ENCODE data around the gene BTF3L4. TPM values are rescaled to one million over a fixed set of nuclear protein-coding genes. Genes with fewer than 3 reads are reported as not detected.
A peak's percentile ranks its signal among the peaks of the same experiment; 100 is the strongest.

BTF3L4 gene
- total RNA-seq = 10 to 100 TPM; 15.6 to 42.1 (median 22.7) TPM

GRCh38 chr1:52056163-52056936 is at the start of gene BTF3L4:
BTF3L4 (plus strand) TSS chr1:52056295; CDS start chr1:52059848, 3,553 bp downstream.
- Histone ChIP-seq H3K9me3 (no peaks in the 10 kb centered on the region), H3K27me3 (no peaks in the 10 kb centered on the region), H3K27ac (peak within 1 kb of the TSS; percentile 86 to 94 (median 88)), H3K4me3 (peak within 1 kb of the TSS; percentile 71 to 94 (median 90)), H3K36me3 (peaks cover 0 to 24% (median 0%) of the 10 kb centered on the region in 3 donors), H3K4me1 (peaks cover 0 to 33% (median 12%) of the 10 kb centered on the region in 4 donors)
- TF ChIP-seq CTCF (IDR thresholded peaks at IDR 0.05) (no peak), POLR2A (IDR thresholded peaks at IDR 0.05) (peak; percentile 38 to 61)
- peak; percentile 96 to 99 (median 98) for DNase-seq

DNA sequence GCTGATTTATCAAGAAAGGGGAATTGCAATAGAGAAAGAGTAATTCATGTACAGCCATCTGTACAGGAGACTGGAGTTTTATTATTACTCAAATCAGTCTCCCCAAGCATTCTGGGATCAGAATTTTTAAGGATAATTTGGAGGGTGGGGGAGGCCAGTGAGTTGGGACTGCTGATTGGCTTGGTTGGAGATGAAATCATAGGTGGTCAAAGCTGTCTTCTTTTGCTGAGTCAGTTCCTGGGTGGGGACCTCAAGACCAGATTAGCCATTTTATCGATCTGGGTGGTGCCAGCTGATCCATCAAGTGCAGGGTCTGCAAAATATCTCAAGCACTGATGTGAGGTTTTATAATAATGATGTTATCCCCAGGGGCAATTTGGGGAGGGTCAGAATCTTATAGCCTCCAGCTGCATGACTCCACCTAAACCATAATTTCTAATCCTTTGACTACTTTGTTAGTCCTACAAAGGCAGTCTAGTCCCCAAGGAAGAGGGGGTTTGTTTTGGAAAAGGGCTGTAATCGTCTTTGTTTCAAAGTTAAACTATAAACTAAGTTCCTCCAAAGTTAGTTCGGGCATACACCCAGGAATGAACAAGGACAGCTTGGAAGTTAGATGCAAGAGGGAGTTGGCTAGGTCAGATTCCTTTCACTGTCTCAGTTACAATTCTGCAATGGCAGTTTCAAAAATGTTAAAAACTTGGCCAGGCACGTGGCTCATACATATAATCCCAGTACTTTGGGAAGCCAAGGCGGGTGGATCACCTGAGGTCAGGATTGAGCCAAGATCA is 48.7 kb upstream of the BTF3L4 start:
- Histone ChIP-seq H3K27ac (no peak overlapping the region), H3K27me3 (no peaks in the 10 kb centered on the region), H3K9me3 (no peaks in the 10 kb centered on the region), H3K36me3 (no peaks in the 10 kb centered on the region), H3K4me3 (no peak overlapping the region), H3K4me1 (peaks cover 0 to 7% (median 0%) of the 10 kb centered on the region in 4 donors)
- no peak for DNase-seq
- TF ChIP-seq CTCF (IDR thresholded peaks at IDR 0.05) (no peak), POLR2A (IDR thresholded peaks at IDR 0.05) (no peak)

DNA sequence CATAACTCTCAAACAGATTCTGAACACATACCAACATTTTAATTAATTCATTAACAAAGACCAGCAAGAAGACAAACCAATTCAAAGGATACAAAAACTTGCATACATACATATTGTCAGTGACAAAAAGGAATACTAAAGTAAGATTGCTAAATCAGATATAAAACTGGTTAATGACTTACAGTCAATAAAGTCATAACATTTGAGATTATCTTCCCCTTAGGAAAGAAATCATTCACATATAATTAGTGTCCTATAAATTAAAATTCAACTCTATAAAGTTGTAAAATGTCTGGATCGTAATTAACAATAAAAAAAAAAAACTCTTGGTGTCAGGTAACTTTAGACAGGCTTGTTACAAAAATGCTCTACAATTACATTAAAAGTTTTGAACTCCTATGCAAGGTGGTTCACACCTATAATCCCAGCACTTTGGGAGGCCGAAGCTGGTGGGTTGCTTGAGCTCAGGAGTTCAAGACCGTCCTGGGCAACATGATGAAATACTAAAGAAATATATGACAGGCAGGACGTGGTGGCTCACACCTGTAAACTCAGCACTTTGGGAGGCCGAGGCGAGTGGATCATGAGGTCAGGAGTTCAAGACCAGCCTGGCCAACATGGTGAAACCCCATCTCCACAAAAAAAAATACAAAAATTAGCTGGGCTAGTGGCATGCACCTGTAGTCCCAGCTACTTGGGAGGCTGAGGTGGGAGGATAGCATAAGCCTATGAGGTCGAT is 47.9 kb upstream of the BTF3L4 start:
- Histone ChIP-seq H3K27me3 (no peaks in the 10 kb centered on the region), H3K4me3 (no peak overlapping the region), H3K27ac (no peak overlapping the region), H3K4me1 (peaks cover 0 to 7% (median 0%) of the 10 kb centered on the region in 4 donors), H3K9me3 (no peaks in the 10 kb centered on the region), H3K36me3 (no peaks in the 10 kb centered on the region)
- no peak for DNase-seq
- TF ChIP-seq POLR2A (IDR thresholded peaks at IDR 0.05) = no peak
- TF ChIP-seq CTCF (IDR thresholded peaks at IDR 0.05) = no peak

DNA sequence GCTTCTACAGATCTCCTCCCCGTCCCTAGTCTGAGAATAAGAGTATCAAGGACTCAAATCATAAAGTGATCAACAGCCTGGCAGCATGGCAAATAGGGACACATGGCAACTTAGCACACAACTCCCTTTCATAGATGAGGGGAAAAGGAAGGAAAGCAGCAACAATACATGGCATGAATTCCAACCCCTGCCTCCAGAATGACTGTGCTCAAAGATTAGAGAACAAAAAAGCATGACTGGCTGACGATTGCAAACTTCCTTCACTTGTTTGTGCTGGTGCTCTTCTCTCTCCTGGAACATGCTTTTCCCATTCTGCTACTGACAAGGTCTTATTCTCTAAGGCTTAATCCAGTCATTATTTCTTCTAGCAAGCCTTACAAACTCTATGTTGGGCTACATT is 34.0 kb upstream of the BTF3L4 start:
- Histone ChIP-seq H3K27ac (no peak overlapping the region), H3K4me3 (no peak overlapping the region), H3K27me3 (no peaks in the 10 kb centered on the region), H3K36me3 (peaks cover 0 to 43% (median 0%) of the 10 kb centered on the region in 3 donors), H3K4me1 (no peaks in the 10 kb centered on the region), H3K9me3 (no peaks in the 10 kb centered on the region)
- TF ChIP-seq CTCF (IDR thresholded peaks at IDR 0.05) (no peak), POLR2A (IDR thresholded peaks at IDR 0.05) (no peak)
- DNase-seq = no peak

DNA sequence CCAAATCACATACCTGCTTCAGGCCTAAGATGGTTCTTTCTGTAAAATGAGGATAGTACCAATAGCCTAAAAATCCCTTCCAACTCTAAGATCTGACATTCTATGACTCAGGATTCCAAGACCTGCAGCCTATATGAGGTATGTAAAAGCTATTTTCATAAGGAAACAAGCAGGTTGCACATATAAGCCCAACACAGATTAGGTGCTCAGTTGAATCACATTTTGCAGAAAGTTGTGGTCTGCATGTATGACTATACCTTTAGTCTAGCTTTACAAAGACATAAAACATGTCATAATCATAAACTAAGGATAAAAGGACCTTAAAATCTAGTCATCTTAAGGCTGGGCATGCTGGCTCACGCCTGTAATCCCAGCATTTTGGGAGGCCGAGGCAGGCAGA is 29.8 kb upstream of the BTF3L4 start:
- TF ChIP-seq POLR2A (IDR thresholded peaks at IDR 0.05) (no peak), CTCF (IDR thresholded peaks at IDR 0.05) (no peak)
- H3K36me3 ChIP-seq = peaks cover 0 to 29% (median 0%) of the 10 kb centered on the region in 3 donors
- H3K4me3 ChIP-seq = no peak overlapping the region

More for the DNA sequence above, 29.8 kb upstream of the BTF3L4 start:
- Histone ChIP-seq H3K4me1 (peaks cover 0 to 6% (median 0%) of the 10 kb centered on the region in 4 donors), H3K9me3 (no peaks in the 10 kb centered on the region), H3K27ac (no peak overlapping the region), H3K27me3 (no peaks in the 10 kb centered on the region)
- no peak for DNase-seq

Data from Peyer's patch (tissue), 4 donors.